ENCODE data around the gene C1orf159.

Gene C1orf159

GRCh38 chr1:1033009-1033587, 82.8 kb downstream of the C1orf159 start:
- no peak overlapping the region for H3K27ac ChIP-seq (ENCODE audit: poor library complexity, severe bottlenecking)
- H3K4me3 ChIP-seq (ENCODE audit: severe bottlenecking): no peak overlapping the region
- peak; percentile 8; the same call in 1 of the 3 replicates for ATAC-seq (ENCODE audit: low read depth)
- peak; percentile 26 for TF ChIP-seq CTCF (IDR thresholded peaks at IDR 0.05; ENCODE audit: poor library complexity, severe bottlenecking)
- DNase-seq (ENCODE audit: low spot score): no peak
- no peaks in the 10 kb centered on the region for H3K9me3 ChIP-seq (ENCODE audit: severe bottlenecking)
- H3K36me3 ChIP-seq (ENCODE audit: low read depth): peaks cover 24% of the 10 kb centered on the region
- H3K4me1 ChIP-seq (ENCODE audit: insufficient read depth, poor library complexity, severe bottlenecking): no peaks in the 10 kb centered on the region
- no peaks in the 10 kb centered on the region for H3K27me3 ChIP-seq (ENCODE audit: insufficient read depth, poor library complexity, severe bottlenecking)

- Histone ChIP-seq H3K27me3 (ENCODE audit: insufficient read depth, poor library complexity, severe bottlenecking) (no peaks in the 10 kb centered on the region), H3K36me3 (ENCODE audit: low read depth) (peaks cover 31% of the 10 kb centered on the region)
- peak; percentile 5; the same call in 1 of the 3 replicates for ATAC-seq (ENCODE audit: low read depth)
Observed at GRCh38 chr1:1032424-1032823, 83.5 kb downstream of the C1orf159 start.

More at GRCh38 chr1:1032424-1032823, 83.5 kb downstream of the C1orf159 start:
- Histone ChIP-seq H3K4me1 (ENCODE audit: insufficient read depth, poor library complexity, severe bottlenecking) (no peaks in the 10 kb centered on the region), H3K9me3 (ENCODE audit: severe bottlenecking) (no peaks in the 10 kb centered on the region), H3K4me3 (ENCODE audit: severe bottlenecking) (no peak overlapping the region), H3K27ac (ENCODE audit: poor library complexity, severe bottlenecking) (no peak overlapping the region)
- no peak for TF ChIP-seq CTCF (IDR thresholded peaks at IDR 0.05; ENCODE audit: poor library complexity, severe bottlenecking)
- no peak for DNase-seq (ENCODE audit: low spot score)
